Trophoblast cell (in vitro differentiated cells and primary cell): ENCODE results near the gene MGST3.

ENCODE experiments used
- DNase-seq, 2 donors: peaks; one replicate each; pipeline ENCODE4 v3.0.0-alpha.2; 2016
- H2AFZ ChIP-seq: 2 replicates; pipeline ENCODE4 v1.6.1; 2013; ENCODE audit warnings: low read length, moderate library complexity, mild to moderate bottlenecking; ENCODE audit not compliant: insufficient read depth, poor library complexity
- H2AK5ac ChIP-seq: 2 replicates; pipeline ENCODE4 v1.6.1; 2013; ENCODE audit warnings: mild to moderate bottlenecking, low read length
- H2BK120ac ChIP-seq: 2 replicates; pipeline ENCODE4 v1.6.1; 2013; ENCODE audit warnings: low read length, mild to moderate bottlenecking, moderate library complexity; ENCODE audit not compliant: insufficient read depth, poor library complexity
- H2BK12ac ChIP-seq: 2 replicates; pipeline ENCODE4 v1.6.1; 2013; ENCODE audit warnings: mild to moderate bottlenecking, low read length, moderate library complexity
- H2BK5ac ChIP-seq: 2 replicates; pipeline ENCODE4 v1.6.1; 2013; ENCODE audit warnings: low read length, low read depth, moderate library complexity, mild to moderate bottlenecking; ENCODE audit not compliant: poor library complexity
- H3K14ac ChIP-seq: 2 replicates; pipeline ENCODE4 v1.6.1; 2013; ENCODE audit warnings: mild to moderate bottlenecking, low read length
- H3K18ac ChIP-seq: 2 replicates; pipeline ENCODE4 v1.6.1; 2013; ENCODE audit warnings: mild to moderate bottlenecking, low read length
- H3K23ac ChIP-seq: 2 replicates; pipeline ENCODE4 v1.6.1; 2013; ENCODE audit warnings: low read length
- H3K27ac ChIP-seq: 2 replicates; pipeline ENCODE4 v1.5.1; 2013; ENCODE audit warnings: low read depth, mild to moderate bottlenecking, inconsistent platforms, low read length, moderate library complexity
- H3K27me3 ChIP-seq: 2 replicates; pipeline ENCODE4 v1.6.1; 2013; ENCODE audit warnings: inconsistent platforms, mild to moderate bottlenecking, low read length, moderate library complexity; ENCODE audit not compliant: insufficient read depth
- H3K36me3 ChIP-seq, 2 experiments: 1 replicate in 1 of 2; 2 replicates in 1 of 2; pipeline ENCODE4 v1.6.1; 2013; ENCODE audit warnings: low read length in 2 of 2, mild to moderate bottlenecking in 2 of 2, moderate library complexity in 1 of 2; ENCODE audit not compliant: insufficient read depth in 2 of 2, control insufficient read depth in 1 of 2
- H3K4ac ChIP-seq: 2 replicates; pipeline ENCODE4 v1.6.1; 2013; ENCODE audit warnings: low read depth, mild to moderate bottlenecking, low read length, moderate library complexity
- H3K4me1 ChIP-seq, 2 experiments: 1 replicate in 1 of 2; 2 replicates in 1 of 2; pipeline ENCODE4 v1.6.1; 2013; ENCODE audit warnings: low read length in 2 of 2, mild to moderate bottlenecking in 2 of 2, moderate library complexity in 1 of 2; ENCODE audit not compliant: insufficient read depth in 2 of 2, control insufficient read depth in 1 of 2
- H3K4me2 ChIP-seq: 2 replicates; pipeline ENCODE4 v1.6.1; 2013; ENCODE audit warnings: inconsistent platforms, mild to moderate bottlenecking, low read length, moderate library complexity
- H3K4me3 ChIP-seq: 2 replicates; pipeline ENCODE4 v1.5.1; 2013; ENCODE audit warnings: mild to moderate bottlenecking, low read depth, low read length, inconsistent platforms
- H3K79me1 ChIP-seq: one replicate; pipeline ENCODE4 v1.6.1; 2013; ENCODE audit warnings: low read length
- H3K79me2 ChIP-seq: 2 replicates; pipeline ENCODE4 v1.6.1; 2013; ENCODE audit warnings: low read length, mild to moderate bottlenecking; ENCODE audit not compliant: control insufficient read depth, insufficient read depth, poor library complexity
- H3K9ac ChIP-seq: 2 replicates; pipeline ENCODE4 v1.6.1; 2013; ENCODE audit warnings: mild to moderate bottlenecking, low read length
- H3K9me3 ChIP-seq: 2 replicates; pipeline ENCODE4 v1.6.1; 2013; ENCODE audit warnings: low read depth, mild to moderate bottlenecking, control low read depth, inconsistent platforms, low read length; ENCODE audit not compliant: insufficient read depth
- H4K12ac ChIP-seq: 2 replicates; pipeline ENCODE4 v1.6.1; 2013; ENCODE audit warnings: low read depth, mild to moderate bottlenecking, low read length, moderate library complexity
- H4K8ac ChIP-seq: 2 replicates; pipeline ENCODE4 v1.6.1; 2013; ENCODE audit warnings: low read depth, mild to moderate bottlenecking, low read length, moderate library complexity
- H4K91ac ChIP-seq: one replicate; pipeline ENCODE4 v1.6.1; 2013; ENCODE audit warnings: low read depth, mild to moderate bottlenecking, low read length, moderate library complexity
- WGBS: extraction: QIAGEN DNeasy Blood & Tissue Kit; methylation state at CpG from one replicate; pipeline ENCODE4 v1.1.7; 2013; ENCODE audit warnings: missing lambda C conversion rate; ENCODE audit not compliant: insufficient read length, insufficient coverage; ENCODE audit errors: extremely low coverage; 5-methylcytosine and 5-hydroxymethylcytosine counted together

MGST3 gene

DNA sequence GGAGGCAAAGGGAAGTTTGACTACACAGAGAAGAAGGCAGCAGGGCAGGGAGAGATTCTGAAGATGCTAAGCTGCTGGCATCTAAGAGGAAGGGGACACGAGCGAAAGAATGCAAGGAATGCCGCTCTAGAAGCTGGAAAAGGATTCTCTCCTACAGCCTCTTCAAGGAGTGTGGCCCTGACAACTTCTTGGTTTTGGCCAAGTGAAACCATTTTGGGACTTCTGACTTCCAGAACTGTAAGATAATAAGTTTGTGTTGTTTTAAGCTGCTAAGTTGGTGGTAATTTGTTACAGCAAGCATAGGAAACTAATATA, 28.5 kb downstream of the MGST3 start:
- no peak overlapping the region for H4K12ac ChIP-seq
- H3K4me3 ChIP-seq, result no peak overlapping the region
- H4K8ac ChIP-seq, result no peak overlapping the region
- H3K14ac ChIP-seq, result no peak overlapping the region
- H2BK5ac ChIP-seq, result no peak overlapping the region
- H3K4ac ChIP-seq, result no peak overlapping the region
- H3K18ac ChIP-seq, result no peak overlapping the region
- H2AFZ ChIP-seq, result no peak overlapping the region
- no peaks in the 10 kb centered on the region for H3K79me2 ChIP-seq
- no peak overlapping the region for H3K9ac ChIP-seq
- H3K27ac ChIP-seq, result no peak overlapping the region
- no peak overlapping the region for H4K91ac ChIP-seq
- peaks cover 3 to 21% of the 10 kb centered on the region in 2 experiments for H3K36me3 ChIP-seq
- H3K9me3 ChIP-seq, result no peaks in the 10 kb centered on the region
- no peaks in the 10 kb centered on the region for H3K27me3 ChIP-seq
- no peaks in the 10 kb centered on the region for H3K79me1 ChIP-seq
- no peak overlapping the region for H3K4me2 ChIP-seq
- no peak overlapping the region for H2BK120ac ChIP-seq
- DNase-seq, result no peak
- peaks cover 2 to 3% of the 10 kb centered on the region in 2 experiments for H3K4me1 ChIP-seq
- WGBS, result no CpG with 5 or more reads among the region's 3 CpGs
- no peak overlapping the region for H2BK12ac ChIP-seq
- no peak overlapping the region for H2AK5ac ChIP-seq
- no peak overlapping the region for H3K23ac ChIP-seq

- Histone ChIP-seq H4K91ac (no peak overlapping the region), H3K23ac (no peak overlapping the region)
- no CpG with 5 or more reads among the region's 2 CpGs for WGBS
Observed at GRCh38 chr1:165661703-165662102, 30.7 kb downstream of the MGST3 start.

DNA sequence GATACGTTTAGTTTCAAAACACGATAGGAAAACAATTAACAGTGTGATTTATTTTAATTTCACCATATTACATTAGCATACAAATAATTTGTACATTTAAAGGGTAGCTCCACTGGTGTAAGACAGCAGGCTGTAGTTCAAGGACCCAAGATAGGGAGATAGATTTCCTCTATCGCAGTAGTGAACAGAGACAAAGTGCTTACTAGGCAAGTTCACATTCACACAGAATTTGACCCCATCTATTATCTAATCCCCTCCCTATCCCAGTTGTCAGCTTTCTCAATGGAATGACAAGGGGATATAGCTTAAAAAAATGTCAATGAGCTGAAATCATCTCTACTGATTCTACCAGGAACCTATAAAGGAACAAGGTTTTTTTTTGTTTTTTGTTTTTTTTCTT, 31.2 kb downstream of the MGST3 start:
- Histone ChIP-seq H3K4ac (no peak overlapping the region), H2BK12ac (no peak overlapping the region), H2AFZ (no peak overlapping the region), H2BK120ac (no peak overlapping the region), H3K14ac (no peak overlapping the region), H3K27ac (no peak overlapping the region), H3K18ac (no peak overlapping the region), H3K27me3 (no peaks in the 10 kb centered on the region), H2AK5ac (no peak overlapping the region), H4K91ac (no peak overlapping the region), H3K23ac (no peak overlapping the region), H3K9me3 (no peaks in the 10 kb centered on the region), H3K4me1 (peaks cover 2 to 3% of the 10 kb centered on the region in 2 experiments), H3K79me1 (no peaks in the 10 kb centered on the region), H3K79me2 (no peaks in the 10 kb centered on the region), H3K4me3 (no peak overlapping the region), H4K8ac (no peak overlapping the region), H3K36me3 (peaks cover 3 to 17% of the 10 kb centered on the region in 2 experiments), H3K9ac (no peak overlapping the region), H2BK5ac (no peak overlapping the region), H3K4me2 (no peak overlapping the region), H4K12ac (no peak overlapping the region)
- no peak for DNase-seq
- WGBS, result no CpG with 5 or more reads among the region's 3 CpGs

More at GRCh38 chr1:165661703-165662102, 30.7 kb downstream of the MGST3 start:
- no peak overlapping the region for H3K4me2 ChIP-seq
- no peak overlapping the region for H3K27ac ChIP-seq
- H2BK120ac ChIP-seq, result no peak overlapping the region
- no peak overlapping the region for H3K4ac ChIP-seq
- no peak overlapping the region for H2AK5ac ChIP-seq
- no peak overlapping the region for H3K18ac ChIP-seq
- H3K4me3 ChIP-seq, result no peak overlapping the region
- no peak overlapping the region for H4K8ac ChIP-seq
- H3K27me3 ChIP-seq, result no peaks in the 10 kb centered on the region
- H3K79me2 ChIP-seq, result no peaks in the 10 kb centered on the region
- H2BK5ac ChIP-seq, result no peak overlapping the region
- DNase-seq, result no peak
- H3K36me3 ChIP-seq, result peaks cover 1 to 14% of the 10 kb centered on the region in 2 experiments
- no peaks in the 10 kb centered on the region for H3K79me1 ChIP-seq
- no peak overlapping the region for H2AFZ ChIP-seq
- H3K14ac ChIP-seq, result no peak overlapping the region
- H2BK12ac ChIP-seq, result no peak overlapping the region
- H3K4me1 ChIP-seq, result peaks cover 2 to 3% of the 10 kb centered on the region in 2 experiments
- H3K9ac ChIP-seq, result no peak overlapping the region
- no peaks in the 10 kb centered on the region for H3K9me3 ChIP-seq
- no peak overlapping the region for H4K12ac ChIP-seq

GRCh38 chr1:165666152-165666825, 35.3 kb downstream of the MGST3 start:
- Histone ChIP-seq H4K12ac (no peak overlapping the region), H2BK12ac (no peak overlapping the region), H2AK5ac (no peak overlapping the region), H3K4ac (no peak overlapping the region), H3K79me1 (no peaks in the 10 kb centered on the region), H3K27ac (no peak overlapping the region), H3K27me3 (no peaks in the 10 kb centered on the region), H3K36me3 (peaks cover 7 to 24% of the 10 kb centered on the region in 2 experiments), H3K18ac (no peak overlapping the region), H2BK120ac (no peak overlapping the region), H4K8ac (no peak overlapping the region), H3K4me1 (peaks cover 0 to 2% of the 10 kb centered on the region in 2 experiments), H4K91ac (no peak overlapping the region), H3K9ac (no peak overlapping the region), H3K4me2 (no peak overlapping the region), H3K4me3 (no peak overlapping the region), H3K79me2 (no peaks in the 10 kb centered on the region), H3K9me3 (no peaks in the 10 kb centered on the region), H2AFZ (no peak overlapping the region), H3K14ac (no peak overlapping the region), H2BK5ac (no peak overlapping the region), H3K23ac (no peak overlapping the region)
- DNase-seq, result no peak
- no CpG with 5 or more reads among the region's 5 CpGs for WGBS
